T-helper 9 cell (primary cell): ENCODE data around the gene CALHM4.
A peak's percentile ranks its signal among the peaks of the same experiment; 100 is the strongest.

Experiments used
- DNase-seq: peaks from one replicate; pipeline ENCODE4 v3.0.0-alpha.2; 2020

The CALHM4 gene

DNA sequence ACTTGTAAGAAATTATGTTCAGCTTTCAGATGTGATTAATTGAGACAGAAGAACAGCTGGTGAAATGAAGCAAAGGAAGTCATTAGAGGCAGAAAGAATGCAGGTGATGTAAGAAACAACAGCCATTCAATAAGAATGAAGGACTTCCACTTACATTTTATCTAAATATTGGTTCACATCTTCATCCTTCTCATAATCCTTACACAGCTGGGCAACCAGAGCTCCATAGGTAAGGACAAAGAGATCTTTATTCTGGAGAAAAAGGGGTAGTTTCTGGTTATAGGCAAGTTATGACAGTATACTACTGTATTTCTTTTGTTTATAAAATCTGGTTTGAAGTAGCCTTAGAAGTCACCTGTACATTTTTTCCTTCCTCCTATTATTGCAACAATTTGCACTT lies 10.4 kb upstream of the CALHM4 start:
- no peak for DNase-seq

GRCh38 chr6:116545651-116546050 lies 7.9 kb upstream of the CALHM4 start, which contains the start of gene TRAPPC3L:
Gene TRAPPC3L, minus strand, starts transcription at chr6:116545684. Its CDS starts 170 bp downstream, at chr6:116545514.
- no peak for DNase-seq

DNA sequence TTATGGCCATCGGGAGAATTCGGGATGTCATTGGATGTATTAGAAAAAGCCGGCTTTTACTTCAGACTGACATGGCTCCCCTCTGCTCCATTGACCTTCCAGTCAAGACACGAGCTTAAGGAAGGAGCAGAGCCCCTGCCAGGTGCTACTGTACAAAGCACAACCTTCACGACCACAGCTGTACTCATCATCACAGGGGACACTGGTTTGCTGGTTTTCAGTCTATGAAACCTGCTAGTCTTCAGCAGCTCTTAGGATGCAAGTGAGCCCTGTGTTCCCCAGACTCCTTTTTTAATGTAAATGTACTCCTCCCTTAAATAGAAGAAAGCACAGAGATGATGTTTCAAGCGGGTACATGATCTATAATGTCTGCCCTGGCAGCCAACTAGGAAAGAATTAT lies 6.2 kb upstream of the CALHM4 start:
- DNase-seq = no peak

GRCh38 chr6:116550796-116551195 lies 2.8 kb upstream of the CALHM4 start:
- no peak for DNase-seq

DNA sequence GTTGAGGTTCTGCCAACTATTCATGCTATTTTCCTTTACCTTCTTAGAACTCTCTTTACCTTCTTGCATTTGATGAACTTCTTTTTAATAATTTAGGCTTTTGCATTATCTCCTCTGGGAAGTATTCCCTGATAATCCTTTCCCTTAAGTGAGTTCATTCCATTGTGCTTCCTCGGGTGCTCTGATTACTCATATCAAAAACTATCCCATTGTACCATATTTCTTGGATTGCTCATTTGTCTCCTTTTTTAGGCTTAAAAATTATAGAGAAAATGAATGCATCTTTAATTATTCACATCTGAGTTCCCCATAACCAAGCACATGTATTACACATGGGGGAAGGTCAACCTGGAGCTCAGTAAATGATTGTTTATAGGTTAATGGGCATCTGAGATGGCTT lies 2.5 kb downstream of the CALHM4 start:
- no peak for DNase-seq

DNA sequence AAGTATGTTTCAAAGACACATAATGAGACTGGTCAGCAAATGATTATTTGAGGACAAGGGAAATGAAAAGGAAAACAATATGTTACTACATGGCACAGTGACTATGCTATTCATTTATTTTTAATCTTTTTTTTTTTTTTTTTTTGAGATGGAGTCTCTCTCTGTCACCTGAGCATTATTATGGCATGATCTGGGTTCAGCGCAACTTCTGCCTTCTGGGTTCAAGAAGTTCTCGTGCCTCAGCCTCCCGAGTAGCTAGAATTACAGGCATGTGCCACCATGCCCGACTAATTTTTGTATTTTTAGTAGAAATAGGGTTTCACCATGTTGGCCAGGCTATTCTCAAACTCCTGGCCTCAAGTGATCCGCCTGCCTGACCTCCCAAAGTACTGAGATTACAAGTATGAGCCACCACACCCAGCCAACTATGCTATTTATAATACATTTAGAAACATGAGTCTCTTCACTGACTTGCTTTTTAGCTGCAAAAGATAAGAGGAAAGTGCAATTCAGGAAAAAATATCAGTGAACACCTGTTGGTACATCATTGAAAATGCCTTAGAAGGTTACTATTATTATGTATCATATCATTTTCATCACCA lies 3.4 kb downstream of the CALHM4 start:
- DNase-seq = no peak

DNA sequence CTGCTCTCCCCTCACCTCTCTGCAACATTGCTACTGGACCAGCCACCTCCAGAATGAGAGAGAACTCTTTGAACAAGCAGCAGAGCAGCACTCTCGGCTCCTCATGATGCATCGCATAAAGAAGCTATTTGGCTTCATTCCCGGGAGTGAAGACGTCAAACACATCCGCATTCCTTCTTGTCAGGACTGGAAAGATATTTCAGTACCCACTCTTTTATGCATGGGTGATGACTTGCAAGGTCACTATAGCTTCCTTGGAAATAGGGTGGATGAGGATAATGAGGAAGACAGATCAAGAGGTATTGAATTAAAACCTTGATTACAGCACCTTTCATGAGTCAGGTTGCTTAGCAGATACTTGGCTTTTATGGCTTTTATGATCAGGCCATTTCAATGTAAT lies 4.3 kb downstream of the CALHM4 start:
- DNase-seq = no peak

- DNase-seq = no peak
These were observed 6.6 kb downstream of the CALHM4 start for GRCh38 chr6:116560130-116560529.

- peak; percentile 55 for DNase-seq
These were observed 7.9 kb downstream of the CALHM4 start for GRCh38 chr6:116561377-116562018.

DNA sequence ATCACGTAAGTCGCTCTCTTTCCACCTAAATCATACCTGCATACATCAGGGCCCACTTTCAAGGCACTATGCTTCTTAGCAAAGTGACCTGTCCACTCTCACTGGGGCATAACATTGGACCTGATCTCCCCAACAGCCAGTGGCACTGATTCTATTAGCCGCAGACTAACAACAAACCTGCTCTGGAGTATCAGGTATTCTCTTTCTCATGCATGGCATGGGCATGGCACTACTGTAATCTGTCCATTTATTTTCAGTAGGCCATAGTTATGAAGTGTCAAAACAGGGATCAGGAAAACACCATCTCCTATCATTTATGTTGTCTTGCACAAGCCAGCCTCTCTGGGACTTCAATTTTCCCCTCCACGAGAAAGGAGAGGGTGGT lies 8.5 kb downstream of the CALHM4 start:
- DNase-seq = no peak

DNA sequence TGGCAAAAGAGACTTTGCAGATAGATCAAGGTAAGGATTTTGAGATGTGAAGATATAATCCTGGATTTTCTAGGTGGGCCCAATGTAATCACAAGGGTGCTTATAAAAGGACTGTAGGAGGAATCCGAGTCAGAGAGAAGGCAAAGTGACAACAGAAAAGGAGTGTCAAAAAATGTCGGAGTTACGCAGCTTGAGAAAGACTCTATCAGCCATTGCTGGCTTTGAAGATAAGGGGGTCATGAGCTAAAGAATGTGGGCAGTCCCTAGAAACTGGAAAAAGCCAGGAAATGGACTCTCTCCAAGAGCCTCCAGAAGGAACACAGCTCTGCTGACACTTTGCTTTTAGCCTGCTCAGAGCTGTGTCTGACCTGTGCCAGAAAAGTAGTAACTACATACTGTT lies 9.1 kb downstream of the CALHM4 start:
- DNase-seq = no peak

DNA sequence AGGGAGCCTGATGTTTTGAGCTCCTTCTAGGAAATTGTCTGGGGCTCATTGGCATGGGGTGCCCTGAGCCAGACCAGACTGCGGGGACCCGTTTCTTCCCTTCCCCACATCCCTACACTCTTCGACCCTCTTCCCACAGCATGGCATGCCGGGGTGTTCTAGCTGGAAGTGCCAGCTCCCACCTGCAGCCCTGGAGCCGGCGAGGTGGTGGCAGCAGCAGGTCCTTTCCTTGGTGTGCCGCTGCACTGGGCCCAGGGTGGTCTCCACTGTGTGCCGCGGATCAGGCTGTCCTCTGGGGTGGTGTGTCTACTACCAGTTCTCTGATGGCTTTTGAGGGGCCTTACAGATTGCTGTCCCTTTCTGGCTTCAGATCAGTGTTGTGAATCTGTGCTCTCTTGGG lies 10.3 kb downstream of the CALHM4 start:
- no peak for DNase-seq

GRCh38 chr6:116564311-116564710 lies 10.8 kb downstream of the CALHM4 start:
- DNase-seq = no peak

GRCh38 chr6:116564921-116565872 lies 11.6 kb downstream of the CALHM4 start:
- DNase-seq = no peak

DNA sequence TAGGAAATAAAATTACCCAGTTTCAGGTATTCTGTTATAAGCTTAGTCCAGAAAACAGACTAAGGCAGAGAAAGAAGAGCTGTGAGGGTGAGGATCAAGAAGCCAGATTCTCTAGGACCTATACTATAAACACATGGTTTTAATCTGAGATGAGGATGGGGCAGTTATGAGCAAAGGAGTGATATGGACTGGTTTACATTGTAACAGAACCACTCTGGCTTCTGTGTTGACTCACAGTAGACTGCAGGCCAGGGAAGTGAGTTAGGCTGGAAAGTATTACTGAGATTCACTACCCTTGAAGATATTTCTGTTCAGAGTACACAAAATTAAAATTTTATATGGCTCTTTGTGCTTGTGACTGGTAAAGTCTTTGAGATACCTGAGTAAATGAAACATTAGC lies 14.6 kb downstream of the CALHM4 start:
- DNase-seq = no peak

DNA sequence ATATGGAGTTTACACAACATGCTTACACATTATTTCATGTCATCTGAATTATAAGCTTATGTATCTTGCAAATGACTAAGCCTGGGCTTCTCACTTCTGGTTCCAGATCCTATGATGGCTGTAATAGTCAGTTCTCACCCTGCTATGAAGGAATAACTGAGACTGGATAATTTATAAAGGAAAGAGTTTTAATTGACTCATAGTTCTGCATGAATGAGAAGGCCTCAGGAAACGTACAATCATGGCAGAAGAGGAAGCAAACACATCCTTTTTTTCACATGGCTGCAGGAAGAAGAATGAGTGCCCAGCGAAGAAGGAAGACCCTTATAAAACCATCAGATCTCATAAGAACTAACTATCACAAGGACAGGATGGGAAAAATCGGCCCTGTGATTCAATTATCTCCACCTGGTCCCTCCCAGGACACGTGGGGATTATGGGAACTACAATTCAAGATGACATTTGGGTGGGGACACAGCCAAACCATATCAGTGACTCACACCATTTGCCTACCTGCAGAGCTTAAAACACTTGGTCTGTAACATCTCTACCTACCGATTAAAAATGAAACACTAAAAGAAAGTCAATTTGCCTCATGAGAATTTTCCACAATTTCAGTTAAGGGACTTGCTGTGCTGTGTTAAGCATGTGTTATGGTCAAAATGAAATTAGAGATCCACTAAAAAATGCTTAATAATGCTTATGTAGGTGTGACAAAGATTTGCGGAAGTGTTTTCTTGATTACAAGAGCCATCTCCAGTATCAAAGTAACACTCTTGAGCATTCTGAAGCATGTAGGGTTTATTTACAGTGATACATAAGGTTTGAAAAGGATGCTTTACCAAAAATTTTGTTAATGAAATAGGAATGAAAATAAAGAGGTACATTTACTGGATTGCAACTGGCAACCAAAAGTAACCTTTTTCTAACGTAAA lies 15.5 kb downstream of the CALHM4 start:
- DNase-seq = no peak

- DNase-seq = peak; percentile 95
These were observed 17.5 kb downstream of the CALHM4 start, which contains the start of gene RWDD1 for GRCh38 chr6:116570856-116571682. Gene RWDD1, plus strand, starts transcription at chr6:116571504. Its CDS starts 79 bp downstream, at chr6:116571583.

- no peak for DNase-seq
These were observed 18.1 kb downstream of the CALHM4 start for GRCh38 chr6:116571683-116572000.

DNA sequence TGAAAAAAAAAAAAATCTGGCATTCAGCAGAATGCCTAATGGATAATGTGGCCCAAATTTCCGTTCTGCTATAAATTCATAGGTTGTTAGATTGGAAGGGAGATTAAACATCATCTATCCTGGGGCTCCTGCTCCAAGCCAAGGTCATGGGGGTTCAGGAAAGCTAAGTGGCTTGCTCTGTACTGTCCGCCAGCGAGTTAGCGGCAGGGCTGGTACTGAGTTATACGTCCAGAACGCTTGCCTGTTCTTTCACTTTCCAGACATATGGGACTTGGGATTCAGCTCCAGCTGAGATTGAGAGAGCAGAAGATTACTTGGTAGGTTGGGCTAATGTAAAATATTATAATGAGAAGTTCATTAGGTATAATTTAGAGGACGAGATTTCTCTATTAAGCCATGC lies 18.6 kb downstream of the CALHM4 start:
- DNase-seq = no peak

DNA sequence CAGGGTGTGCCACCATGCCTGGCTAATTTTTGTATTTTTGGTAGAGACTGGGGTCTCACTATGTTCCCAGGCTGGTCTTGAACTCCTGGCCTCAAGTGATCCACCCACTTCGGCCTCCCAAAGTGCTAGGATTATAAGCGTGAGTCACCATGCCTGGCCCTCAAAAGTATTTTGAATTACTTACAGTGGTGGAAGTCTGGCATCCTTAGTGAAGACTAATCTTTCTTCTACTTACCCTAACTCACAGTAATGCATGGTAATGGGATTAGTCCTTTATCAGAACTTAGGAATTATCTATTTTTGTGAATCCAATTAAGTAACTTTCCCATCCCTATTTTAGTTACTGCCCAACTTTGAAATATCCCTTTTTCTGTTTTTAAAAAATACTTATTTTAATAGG lies 21.7 kb downstream of the CALHM4 start:
- DNase-seq = no peak

DNA sequence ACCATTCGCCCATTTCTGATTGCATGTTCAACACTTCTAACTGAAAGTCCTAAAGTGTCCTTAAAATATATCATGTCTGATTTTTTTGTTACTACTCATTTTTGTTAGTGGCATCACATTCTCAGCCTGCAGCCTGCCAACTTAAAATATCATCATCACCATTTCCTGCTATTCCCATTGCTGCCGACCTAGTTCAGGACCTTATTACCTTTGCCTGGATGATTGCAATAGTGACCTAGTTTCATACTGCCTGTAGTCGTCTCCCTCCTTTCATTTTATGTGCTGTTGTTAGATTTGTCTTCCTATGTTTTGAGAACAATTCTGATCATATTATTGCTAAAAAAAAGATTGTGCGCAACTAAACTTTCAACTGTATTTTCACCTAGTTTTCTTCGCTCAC lies 23.9 kb downstream of the CALHM4 start:
- no peak for DNase-seq

DNA sequence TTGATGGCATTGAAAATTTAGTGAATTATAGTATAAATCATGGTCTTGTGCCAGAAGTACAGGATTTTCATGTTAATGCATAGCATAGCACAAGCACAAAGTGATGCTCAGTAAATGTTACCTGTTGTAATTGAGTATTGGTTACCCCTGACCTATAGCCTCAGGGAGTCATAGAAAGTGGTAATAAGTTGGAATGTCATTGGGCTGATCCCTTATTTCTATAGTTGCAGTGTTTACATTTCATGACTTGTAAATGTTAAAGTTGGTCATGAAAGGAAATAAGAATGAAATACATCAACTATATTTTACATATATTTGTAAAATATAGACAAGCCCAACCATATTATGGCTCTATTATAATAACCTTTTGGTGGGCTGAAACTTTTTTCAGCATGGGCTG lies 24.8 kb downstream of the CALHM4 start:
- no peak for DNase-seq
